Hepatocyte (in vitro differentiated cells): ENCODE data around the gene TRAPPC14.

ENCODE experiments used
- EZH2 ChIP-seq: fragments of 200-600 bp; sonication (generic); IDR thresholded peaks from 2 replicates; pipeline ENCODE4 v1.6.1; 2016; ENCODE audit warnings: antibody characterized with exemption, mild to moderate bottlenecking, borderline replicate concordance
- EZH2phosphoT487 ChIP-seq: fragments of 200-600 bp; sonication (generic); IDR thresholded peaks from one replicate; pipeline ENCODE4 v1.6.1; 2018; ENCODE audit warnings: antibody characterized with exemption, mild to moderate bottlenecking, low read depth, moderate library complexity; ENCODE audit not compliant: unreplicated experiment, severe bottlenecking
- TF ChIP-seq, protein P1 (sequence below): fragments of 200-600 bp; sonication (generic); IDR thresholded peaks from 2 replicates; pipeline ENCODE4 v1.5.1; 2016; ENCODE audit warnings: antibody characterized with exemption, mild to moderate bottlenecking; ENCODE audit not compliant: poor library complexity

DNA sequence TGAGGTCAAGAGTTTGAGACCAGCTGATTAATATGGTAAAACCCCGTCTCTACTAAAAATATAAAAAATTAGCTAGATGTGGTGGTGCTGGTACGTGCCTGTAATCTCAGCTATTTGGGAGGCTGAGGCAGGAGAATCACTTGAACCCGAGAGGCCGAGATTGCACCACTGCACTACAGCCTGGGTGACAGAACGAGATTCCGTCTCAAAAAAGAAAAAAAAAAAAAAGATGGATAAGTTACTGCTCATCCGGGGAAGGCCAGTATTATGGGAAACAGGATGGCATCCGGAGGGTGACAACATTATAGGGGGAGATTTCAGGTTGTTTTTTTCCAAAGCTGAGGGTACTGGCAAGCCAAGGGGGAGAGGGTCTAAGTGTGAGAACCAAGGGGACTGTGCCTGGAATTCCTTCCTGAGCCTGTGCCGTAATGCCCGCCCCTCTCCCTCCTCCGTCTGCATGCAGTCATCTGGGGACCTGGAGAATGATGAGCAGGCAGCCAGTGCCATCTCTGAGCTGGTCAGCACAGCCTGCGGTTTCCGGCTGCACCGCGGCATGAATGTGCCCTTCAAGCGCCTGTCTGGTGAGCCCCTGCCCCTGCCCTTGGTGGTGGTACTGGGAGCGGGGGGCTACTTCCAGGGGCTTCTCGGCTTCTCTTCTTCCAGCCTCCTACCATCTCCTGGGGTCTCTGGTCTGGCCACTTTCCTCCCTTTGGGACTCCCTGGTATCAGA is 5.4 kb downstream of the TRAPPC14 start:
- no peak for TF ChIP-seq EZH2phosphoT487
- TF ChIP-seq, protein P1, sequence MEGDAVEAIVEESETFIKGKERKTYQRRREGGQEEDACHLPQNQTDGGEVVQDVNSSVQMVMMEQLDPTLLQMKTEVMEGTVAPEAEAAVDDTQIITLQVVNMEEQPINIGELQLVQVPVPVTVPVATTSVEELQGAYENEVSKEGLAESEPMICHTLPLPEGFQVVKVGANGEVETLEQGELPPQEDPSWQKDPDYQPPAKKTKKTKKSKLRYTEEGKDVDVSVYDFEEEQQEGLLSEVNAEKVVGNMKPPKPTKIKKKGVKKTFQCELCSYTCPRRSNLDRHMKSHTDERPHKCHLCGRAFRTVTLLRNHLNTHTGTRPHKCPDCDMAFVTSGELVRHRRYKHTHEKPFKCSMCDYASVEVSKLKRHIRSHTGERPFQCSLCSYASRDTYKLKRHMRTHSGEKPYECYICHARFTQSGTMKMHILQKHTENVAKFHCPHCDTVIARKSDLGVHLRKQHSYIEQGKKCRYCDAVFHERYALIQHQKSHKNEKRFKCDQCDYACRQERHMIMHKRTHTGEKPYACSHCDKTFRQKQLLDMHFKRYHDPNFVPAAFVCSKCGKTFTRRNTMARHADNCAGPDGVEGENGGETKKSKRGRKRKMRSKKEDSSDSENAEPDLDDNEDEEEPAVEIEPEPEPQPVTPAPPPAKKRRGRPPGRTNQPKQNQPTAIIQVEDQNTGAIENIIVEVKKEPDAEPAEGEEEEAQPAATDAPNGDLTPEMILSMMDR = no peak
- TF ChIP-seq EZH2 = no peak
